Activated naive CD8-positive, alpha-beta T cell treated with anti-CD3 and anti-CD28 coated beads, Interleukin-2, amount 50 U/mL, for 16 hours (primary cell): ENCODE data around the gene COMMD8.

ENCODE experiments used
- DNase-seq: peaks from one replicate; pipeline ENCODE4 v3.0.0-alpha.2; 2020; ENCODE audit warnings: low read depth, low spot score

COMMD8 gene

DNA sequence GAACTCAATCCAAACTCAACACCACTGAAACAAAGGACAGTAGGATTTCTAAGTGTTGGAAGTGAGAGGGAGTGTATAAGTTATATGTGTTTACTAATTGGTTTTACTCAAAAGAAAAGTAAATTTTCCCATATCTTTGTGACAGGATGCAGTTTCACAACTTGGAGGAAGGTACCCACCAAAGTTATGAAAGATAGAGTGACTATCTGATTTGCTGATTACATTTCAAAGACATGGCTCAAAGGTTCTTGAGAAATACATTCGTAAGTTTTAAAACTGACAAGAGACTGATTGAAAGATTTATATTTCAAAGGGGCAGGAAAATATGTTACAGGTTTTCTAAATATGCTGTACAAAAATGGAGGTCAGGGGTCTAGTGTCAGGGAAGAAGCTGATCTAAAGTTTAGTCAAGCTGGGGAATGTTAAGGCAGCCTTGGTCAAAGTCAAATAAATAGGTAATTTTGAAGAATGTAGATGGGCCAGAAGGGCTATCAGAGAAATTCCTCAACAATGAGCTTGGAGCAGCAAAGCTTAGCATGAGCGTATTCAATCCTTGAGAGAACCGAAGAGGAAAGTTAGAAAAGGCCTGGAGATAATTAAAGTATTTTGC, 9.7 kb upstream of the COMMD8 start:
- no peak for DNase-seq

DNA sequence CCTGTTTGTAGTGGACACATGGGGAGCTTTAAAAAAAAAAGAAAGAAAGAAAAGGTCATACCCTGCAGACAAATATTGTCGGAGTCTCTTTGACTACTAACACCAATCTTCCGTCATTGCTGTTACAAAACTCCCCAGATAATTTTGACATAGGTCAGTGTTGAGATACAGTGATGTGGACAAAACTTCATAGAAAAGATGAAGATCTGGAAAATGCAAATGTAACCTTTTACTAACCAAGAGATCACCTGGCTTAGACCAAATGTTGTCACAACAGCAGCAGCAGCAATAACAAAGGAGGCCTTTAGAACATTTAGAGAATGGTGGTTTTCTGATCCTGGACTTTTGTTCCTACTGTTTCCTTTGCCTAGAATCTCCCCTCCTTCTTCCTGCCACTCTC, 8.1 kb upstream of the COMMD8 start:
- no peak for DNase-seq

DNA sequence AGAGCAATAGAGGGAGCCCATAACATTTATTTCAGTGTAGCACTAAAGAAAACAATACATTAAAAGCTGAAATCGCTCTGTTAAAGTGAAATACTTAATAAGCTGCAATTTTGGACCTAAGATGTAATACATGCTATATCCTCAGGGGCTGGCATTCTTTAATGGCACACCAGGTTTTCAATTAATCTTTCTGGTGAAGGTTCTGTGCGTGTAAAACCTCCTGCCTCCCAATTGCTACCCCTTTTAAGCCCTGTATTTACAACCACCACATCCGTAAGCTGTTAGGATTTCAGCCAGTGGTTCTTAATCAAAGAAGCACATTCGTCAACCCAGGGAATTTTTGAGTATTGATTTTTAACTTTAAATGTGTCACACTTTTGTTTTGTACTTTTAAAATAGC, 7.6 kb upstream of the COMMD8 start:
- no peak for DNase-seq

DNA sequence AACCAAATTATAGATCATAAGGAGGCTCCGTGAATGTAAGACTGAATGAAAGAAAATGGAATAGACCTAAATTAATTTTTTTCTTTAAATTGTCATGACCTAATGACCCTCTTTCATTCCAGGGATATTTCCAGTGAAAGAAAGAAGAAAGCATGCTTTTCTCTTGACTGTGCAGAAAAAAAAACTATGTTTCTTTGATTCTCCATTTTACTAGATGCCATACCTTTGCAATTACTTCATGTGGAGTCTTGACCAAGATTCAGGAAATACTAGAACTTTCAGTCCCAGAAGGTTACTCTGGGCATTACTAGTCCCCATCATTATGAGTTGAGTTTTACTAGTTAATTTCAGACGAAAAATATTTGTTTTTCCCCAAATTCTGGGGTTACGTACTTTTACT, 6.4 kb upstream of the COMMD8 start:
- DNase-seq, result no peak

DNA sequence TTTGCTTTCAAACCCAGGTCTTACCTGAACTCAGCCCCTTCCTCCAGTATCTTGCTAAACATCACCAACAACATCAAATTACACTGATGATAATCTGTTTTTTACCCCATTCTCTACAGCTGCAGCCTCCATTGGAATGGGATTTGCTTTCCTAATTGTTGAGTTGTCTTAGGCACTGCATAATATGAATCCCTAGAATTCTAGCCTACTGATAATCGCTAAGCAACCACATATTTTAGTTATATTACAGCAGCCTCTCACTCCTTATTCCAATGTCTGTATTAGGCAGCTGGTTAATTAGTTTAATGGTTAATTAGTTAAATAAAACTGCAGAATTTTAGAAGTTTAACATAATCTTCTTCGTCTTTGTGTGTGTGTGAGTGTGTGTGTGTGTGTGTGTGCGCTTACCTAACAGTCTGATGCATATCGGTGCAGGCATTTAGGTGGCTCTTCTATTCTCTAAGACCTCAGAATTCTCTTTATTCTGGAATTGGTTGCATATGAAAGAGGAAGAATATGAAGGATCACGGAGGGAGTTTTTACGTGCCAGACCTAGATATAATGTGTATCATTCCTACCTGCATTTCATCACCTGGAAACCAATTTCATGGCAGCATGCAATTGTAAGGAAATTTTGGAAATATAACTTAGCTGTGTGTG, 5.3 kb upstream of the COMMD8 start:
- no peak for DNase-seq

DNA sequence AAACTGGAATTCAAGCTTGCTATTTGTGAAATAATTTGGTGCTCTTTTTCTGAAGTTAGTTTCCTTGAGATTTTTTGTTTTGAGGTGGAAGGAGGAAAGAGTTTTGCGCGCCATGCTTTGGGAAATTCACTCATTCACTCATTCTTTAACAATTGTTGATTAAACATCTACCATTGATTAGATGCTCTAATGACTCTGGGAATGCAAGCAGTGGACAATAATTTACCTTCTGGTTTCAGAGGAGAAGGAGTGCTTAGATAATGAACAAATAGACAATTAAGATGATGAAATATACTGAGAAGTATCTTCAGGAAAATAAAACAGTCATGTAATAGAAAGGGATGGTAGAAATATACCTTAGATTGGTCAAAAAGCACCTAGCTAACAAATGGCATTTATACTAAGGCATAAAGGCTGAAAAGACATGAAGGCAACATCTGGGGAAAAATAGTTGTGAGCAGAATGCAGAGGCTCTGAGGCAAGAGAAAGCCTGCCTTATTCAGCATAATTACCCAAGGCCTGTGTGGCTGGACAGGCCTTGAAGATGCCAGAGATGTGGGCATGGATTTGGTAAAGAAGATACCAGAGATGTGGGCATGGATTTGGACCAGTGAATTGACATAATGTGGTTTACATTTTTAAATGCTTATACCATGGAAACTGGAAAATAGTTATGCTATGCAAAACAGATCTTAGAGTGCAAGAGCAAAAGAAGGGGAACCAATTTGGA, 2.7 kb upstream of the COMMD8 start:
- no peak for DNase-seq

DNA sequence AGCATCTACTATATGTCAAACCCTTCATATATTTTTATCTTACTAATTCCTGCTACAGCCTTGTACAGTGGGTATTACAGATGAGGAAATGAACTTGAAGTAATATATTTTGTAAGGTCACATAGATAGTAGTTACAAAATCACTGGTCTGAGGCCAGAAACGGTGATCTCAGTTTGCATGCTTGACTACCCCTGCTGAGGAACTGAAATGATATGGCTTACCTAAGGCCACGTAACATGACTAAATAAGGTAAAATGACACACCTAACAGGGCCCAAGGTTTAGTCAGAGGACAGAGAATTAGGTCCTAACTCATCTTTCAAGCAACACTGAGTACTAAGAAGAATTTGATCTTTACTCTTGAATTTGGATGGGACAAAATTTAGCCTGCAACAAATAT, 1.5 kb upstream of the COMMD8 start:
- DNase-seq, result no peak

DNA sequence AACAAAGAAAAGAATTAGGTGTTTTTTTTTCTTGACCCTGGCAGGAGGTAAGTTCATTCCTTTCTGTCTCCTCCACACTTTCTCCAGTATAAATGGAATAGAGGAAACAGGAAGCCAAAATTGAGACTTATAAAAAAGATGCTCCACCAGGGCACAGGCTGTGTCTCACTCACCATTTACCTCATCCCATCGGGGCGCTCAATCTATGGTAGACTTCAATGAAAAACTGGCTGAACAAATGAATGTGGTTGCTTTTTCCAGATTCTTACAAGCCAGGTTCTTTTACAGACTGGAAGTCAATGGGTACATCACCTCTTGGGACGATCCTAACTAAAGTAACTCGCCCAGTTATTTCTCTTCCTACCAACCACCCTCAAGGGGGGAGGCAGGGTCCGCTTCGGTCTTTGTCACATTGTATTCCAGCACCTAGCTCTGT, 685 bp downstream of the COMMD8 start:
- no peak for DNase-seq

DNA sequence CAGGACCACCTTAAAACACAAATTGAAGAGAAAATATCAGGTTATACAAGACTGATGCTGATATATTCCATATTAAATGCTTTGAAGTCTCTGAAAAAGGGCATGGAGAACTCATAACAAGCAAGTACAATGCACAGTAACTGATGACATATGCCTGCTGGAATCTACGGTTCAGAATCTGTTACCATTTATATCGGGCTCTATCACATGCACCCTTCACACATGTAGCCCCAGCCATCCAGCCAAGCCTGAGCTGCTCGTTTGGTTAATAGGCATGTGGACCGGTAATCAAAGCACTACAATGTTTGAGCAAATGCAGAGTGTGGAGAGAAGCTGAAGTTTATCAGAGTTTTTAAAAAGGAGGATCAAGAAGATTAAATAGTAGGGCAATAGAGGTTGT, 11.8 kb downstream of the COMMD8 start:
- no peak for DNase-seq

DNA sequence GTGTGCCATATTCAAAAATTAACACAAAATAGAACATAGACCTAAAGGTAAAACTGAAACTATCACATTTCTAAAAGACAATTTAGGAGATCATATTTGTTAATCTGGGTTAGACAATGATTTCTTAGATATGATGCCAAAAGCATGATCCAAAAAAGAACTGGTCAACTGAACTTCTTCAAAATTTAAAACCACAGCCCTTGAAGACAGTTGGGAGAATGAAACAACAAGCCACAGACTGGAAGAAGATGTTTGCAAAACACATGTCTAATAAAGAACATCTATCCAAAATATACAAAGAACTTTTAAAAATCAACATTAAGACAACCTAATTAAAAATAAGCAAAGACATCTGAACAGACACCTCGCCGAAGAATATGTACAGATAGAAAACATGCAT, 19.5 kb downstream of the COMMD8 start:
- DNase-seq, result no peak

DNA sequence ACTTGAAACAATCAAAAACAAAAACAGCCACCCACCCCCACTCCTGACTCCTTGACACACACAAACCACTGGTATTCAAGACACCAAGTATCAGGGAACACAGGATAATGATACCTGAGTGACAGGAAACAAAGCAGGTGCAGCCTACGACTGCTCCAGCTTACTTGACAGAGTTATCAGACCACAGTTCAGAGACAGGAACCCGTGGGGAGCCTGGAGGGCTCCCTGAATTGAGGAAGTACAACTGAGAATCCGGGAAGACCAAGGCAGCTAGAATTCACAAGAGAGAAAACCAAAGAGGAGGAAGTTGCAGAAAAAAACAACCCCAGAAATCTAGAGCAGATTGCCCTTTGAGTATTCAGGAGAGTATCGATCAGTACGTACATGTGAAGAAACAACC, 20.5 kb downstream of the COMMD8 start:
- DNase-seq, result no peak

DNA sequence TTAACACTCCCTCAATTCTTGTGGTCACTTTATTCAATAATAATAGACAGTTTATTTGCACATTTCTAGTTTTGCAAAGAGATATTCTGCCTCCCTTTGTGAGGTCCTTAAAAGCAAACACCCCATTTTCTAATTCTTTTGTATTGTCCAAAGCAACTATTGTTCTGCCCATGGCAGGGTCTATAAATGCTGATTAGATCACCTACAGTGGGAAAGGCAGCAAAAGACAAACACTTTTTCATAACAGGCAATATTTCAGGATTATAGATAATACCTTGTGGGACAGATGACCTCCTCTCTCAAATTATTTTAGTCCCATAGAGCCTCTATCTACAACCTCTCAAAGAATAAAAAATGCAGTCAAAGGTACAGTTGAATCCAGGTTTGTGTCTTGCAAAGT, 28.6 kb downstream of the COMMD8 start:
- no peak for DNase-seq

DNA sequence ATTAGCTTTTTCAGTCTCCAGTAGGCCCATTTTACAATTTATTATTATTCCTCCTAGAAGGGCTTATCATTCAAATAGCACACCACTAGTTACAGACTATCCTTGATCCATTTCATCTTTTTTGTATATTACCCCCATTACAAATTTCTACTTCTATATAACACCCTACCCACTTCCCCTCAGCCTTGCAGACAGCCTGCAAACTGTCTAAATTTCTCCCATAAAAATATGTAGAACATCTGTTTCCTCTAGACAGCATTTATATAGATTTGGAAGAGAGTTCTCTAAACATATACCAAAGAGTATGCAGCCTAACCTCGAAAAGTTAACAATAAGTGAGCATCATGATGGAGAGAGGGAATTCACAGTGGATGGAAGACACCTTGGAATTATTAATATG, 30.8 kb downstream of the COMMD8 start:
- DNase-seq, result no peak

DNA sequence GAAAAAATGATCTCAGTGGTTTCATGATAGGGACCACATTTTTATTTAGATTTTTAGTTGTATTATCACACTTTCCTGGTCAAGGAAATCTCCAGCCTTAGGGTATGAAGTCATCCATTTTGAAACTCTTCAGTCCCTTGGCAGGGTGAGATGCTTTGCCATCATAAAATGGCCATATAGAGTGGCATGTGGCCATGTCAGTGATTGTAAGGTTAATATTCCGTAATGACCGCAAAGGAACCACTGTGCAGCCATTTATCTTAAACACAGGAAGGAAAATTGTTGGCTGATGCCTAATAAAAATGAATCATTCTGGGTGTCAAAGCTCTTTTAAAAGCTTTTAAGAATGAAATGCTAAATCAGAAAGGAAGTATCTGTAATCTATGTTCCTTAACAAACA, 35.6 kb downstream of the COMMD8 start:
- DNase-seq, result no peak

DNA sequence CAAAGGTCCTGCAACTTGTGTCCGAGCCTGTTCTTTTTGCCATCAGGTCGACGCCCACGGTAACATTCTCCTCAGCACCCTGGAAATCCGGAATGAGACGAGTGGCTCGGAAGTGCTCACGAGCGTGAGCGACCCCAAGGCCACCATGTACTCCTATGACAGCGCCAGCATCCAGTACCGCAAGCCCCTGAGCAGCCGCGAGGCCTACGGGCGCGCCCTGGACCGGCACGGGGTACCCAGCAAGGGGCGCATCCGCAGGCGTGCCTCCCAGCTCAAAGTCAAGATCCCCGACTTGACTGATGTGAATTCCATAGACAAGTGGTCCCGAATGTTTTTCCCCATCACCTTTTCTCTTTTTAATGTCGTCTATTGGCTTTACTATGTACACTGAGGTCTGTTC, 37.9 kb downstream of the COMMD8 start:
- no peak for DNase-seq

DNA sequence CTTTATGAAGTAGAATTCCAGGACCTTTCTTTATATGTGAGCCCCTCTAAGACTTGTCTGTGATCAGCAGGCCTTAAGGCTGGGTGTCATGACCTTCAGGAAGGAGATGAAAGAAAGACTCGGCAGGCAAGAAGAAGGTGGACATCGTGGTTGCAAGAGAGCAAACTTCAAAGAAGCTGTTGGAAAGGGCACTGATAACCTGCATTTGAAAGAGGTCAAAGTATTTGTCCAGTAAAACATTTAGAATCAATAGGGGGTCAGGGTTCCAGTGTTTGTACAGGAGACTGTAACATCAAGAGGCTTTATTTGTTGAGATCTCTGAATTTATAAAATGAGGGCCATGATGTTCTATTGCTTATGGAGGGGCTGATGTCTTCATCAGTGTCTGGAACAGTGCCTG, 44.2 kb downstream of the COMMD8 start:
- DNase-seq, result no peak

DNA sequence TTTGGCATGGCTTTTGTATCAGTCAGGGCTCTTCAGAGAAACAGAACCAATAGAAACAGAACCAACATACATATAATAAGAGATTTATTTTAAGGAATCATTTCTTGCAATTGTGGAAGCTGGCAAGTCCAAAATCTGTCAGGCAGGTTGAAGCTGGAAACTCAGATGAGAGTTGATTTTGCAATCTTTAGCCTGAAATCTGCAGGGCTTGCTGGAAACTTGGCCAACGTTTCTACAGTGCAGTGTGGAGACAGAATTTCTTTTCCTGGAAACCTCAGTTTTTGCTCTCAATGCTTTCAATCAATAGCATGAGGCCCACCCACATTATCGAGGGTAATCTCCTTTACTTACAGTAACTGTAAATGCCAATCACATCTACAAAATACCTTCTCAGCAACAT, 45.4 kb downstream of the COMMD8 start:
- no peak for DNase-seq

DNA sequence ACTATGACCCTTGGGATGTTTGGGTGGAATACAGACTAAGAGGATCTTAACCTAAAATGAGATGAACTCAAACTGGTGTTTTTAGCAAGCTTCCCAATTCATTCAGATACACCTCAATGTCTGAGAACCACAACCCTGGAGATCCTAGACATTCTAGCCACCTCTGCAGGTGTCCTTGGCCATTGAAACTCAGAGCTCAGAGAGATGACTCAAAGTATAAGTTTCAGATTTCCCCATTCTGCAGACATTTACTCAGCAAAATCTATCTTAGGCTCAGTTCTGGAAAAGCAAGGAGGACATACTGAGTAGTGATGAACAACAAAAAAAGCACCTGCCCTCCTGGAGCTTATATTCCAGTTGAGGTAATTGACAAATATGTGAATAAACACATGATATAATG, 47.8 kb downstream of the COMMD8 start:
- no peak for DNase-seq

DNA sequence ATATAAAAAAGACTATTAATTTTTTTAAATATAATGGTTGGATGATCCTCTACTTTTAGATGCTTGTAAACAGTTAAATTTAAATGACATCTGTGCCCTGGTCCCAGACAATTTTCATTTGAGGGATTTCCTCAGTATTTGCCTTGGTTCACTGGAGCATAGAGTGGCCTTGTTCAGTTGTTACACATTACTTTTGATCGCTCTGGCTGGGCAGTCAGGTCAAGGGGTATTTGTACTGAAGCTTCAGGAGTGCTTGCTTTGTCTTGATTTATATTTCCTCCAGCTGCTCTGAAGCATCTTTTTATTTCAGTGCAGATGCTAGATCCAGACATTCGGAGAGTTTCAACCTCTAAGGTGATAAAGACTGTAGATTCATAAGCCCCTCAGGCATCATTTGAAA, 50.0 kb downstream of the COMMD8 start:
- DNase-seq, result no peak

DNA sequence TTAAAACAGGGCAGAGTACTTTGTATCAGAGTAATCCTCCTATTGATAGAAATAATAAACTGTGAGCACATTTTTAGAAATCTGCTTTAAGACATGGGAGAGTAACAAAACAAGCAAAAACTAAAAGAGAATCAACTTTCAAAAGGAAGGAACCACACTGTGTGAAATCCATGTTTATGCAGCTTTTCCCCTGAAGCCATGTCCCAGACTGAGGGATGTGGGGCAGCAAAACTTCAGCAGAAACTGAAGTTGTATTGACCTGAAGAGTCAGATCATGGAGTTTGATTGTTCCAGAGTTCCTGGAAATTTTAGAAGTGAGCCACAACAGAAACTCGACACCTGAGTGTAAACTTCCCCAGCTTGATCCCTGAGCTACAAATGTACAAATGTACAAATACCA, 53.2 kb downstream of the COMMD8 start:
- no peak for DNase-seq

DNA sequence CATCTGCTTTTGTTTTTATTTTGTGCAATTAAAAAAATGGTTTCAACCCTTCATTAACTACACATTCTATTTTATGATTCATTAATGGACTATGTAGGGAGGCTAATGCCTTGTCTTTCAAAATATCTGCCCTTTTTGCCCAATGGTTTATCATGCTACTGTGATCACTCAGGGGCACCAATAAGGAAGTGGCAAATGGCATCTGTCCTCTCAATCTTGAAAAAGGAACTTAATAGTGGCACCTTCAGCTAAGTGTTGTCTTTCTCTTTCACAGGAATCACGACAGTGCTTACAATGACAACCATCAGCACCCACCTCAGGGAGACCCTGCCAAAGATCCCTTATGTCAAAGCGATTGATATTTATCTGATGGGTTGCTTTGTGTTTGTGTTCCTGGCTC, 57.1 kb downstream of the COMMD8 start:
- no peak for DNase-seq
